Ecto neural progenitor cell (in vitro differentiated cells): ENCODE results near the gene GMPPB.
"Not testable (repeated sequence)": the region's sequence is repeated elsewhere in the genome, so short reads cannot be mapped to it uniquely, and the experiment has no call there.

ENCODE experiments used
- DNase-seq: peaks from one replicate; pipeline ENCODE4 v3.0.0-alpha.2; 2018; ENCODE audit warnings: low spot score

Gene GMPPB

DNA sequence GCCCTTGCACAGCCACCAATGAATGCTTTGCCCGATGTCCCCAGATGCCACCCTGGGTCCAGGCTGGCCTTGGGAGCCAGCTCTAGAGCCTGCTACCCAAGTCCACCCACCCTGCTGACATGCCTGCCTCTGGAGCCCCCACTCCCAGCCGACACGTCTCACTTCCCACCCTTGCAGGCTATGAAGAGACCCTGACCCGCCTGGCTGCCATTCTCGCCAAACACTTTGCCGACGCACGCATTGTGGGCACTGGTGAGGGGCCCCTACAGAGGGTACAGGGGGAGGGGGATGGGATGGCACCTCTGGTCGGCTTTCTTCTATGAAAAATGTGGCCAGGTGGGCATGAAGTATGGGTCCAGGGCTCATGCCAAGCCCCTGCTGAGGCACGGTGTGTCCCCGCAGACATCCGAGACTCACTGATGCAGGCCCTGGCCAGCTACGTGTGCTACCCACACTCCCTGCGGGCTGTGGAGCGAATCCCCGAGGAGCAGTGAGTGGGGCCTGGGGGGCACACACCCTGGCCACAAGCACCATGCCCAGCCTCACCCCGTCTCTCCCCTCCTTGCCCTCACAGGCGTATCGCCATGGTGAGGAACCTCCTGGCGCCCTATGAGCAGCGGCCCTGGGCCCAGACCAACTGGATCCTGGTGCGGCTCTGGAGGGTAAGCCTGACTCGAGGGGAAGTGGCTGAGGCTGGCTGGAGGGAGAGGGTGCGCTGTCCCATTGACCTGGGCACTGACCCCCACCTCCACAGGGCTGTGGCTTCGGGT is 10.2 kb downstream of the GMPPB start:
- no peak for DNase-seq

DNA sequence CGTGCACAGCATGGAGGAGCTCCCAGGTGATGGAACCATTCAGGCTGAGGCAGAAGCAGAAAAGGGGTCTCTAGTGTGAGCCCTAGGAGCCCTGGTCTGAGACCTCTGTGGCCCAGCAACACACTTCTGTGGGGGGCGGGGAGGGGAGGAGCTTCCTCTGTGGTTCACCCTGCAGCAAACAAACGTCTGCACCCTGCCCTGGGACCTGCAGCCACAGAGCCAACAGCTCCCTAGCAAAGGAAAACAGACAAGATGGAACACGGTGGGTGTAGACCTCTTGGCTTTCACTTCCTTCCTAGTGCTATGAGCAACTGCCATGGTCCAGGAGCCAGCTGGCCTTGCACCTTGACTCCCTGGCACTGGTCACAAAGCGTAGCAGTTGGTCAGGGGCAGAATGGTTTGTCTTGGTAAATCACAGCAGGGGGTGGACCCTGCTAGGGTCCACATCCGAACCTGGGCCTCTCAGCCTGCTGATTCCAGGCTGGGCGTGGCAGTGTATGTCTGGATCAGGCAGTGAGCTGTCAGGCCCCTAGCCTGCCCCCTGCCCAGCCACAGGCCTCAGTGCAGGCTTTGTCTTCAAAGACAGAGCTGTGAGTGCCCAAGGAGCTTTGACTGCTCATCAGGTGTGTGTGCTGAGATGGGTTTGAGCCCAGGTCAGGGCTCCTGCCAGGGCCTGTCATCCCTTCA is 11.0 kb downstream of the GMPPB start:
- no peak for DNase-seq

DNA sequence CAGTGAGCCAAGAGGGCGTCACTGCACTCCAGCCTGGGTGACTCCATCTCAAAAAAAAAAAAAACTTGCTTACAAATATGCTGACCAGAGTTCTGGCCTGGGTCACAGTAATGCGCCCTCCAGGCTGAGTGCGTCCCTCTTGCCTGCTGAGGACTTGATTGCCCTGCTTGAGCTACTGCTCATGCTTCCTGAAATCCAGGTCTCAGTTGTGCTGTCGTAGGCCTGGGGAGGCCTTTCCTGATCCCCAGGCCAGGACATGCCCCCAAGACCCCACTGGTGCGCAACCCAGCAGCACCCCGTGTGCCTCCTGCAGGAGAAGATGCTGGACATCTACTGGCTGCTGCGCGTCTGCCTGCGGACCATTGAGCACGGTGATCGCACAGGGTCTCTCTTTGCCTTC is 11.6 kb downstream of the GMPPB start:
- no peak for DNase-seq

DNA sequence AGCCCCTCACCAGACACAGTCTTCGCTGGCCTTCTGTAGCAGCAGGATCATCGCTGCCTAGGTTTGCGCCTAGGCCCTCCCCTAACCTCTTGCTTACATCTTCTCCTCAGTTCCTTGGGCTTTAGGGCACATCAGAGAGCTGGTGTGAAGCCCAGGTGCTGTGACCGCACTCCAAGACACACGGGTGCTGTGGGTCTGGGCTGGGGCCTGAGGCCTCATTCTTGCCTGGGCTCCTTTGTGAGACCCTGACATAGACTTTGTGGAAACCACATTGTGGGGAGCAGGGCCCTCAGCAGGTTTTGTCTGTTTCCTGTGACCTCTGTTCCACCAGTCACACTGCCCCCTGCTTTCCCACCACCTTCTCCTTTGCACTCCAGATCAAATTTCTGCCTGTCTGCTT is 12.3 kb downstream of the GMPPB start:
- no peak for DNase-seq

DNA sequence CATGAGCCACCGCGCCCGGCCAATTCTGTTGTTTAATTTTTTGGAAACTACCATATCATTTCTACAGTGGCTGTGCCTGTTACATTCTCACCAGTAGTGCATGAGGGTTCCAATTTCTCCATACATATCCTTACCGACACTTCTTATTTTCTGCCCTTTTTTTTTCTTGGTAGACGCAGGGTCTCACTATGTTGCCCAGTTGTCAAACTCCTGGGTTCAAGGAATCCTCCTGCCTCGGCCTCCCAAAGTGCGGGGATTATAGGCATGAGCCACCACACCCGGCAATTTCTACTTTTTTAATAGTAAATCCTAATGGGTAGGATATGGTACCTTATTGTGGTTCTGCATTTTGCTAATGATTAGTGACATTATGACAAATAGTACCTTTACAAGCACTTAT is 13.9 kb downstream of the GMPPB start:
- no peak for DNase-seq

DNA sequence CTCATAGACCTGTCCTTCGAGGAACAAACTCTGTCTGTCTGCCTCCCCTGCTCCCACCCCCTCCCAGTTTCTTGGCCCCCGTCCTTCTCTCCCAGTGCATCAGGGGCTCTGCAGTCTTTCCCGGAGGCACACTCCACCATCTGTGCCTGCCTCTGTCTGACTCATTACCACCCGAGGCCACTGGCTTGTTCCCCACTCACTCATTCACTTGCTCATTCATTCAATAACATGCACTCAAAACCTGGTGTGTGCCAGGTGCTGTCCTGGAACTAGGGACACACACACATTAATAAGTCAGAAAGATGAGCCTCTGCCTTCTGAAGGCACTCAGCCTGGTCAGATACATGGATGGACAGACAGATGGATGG is 16.7 kb downstream of the GMPPB start:
- DNase-seq, result no peak

DNA sequence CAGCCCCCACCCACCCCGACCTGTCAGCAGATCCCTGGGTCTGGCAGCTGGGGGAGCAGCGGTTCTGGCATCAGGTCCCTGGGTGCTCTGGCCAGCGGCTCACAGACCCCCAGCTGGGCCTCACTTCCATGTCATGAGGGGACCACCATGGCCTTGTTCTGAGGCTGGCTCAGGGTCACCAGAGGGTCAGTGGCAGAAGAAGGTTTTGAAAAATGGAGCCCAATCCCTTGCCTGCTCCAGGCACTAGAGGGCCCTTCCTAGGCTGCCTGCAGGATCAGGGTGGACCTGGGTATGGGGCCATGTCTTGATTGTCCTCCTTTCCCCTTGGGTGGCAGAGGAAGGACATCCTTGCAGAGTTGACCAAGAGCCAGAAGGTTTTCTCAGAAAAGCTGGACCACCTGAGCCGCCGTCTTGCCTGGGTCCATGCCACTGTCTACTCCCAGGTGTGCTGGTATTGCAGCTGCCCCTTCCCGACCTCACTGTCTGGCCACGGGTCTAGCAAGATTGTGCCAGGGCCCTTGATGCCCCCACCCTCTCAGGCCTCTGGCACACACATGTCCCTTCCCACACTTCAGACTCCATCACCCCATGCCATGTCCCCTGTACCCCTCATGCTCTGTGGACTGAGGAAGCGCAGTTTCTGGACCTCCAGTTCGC is 17.2 kb downstream of the GMPPB start:
- DNase-seq, result no peak

DNA sequence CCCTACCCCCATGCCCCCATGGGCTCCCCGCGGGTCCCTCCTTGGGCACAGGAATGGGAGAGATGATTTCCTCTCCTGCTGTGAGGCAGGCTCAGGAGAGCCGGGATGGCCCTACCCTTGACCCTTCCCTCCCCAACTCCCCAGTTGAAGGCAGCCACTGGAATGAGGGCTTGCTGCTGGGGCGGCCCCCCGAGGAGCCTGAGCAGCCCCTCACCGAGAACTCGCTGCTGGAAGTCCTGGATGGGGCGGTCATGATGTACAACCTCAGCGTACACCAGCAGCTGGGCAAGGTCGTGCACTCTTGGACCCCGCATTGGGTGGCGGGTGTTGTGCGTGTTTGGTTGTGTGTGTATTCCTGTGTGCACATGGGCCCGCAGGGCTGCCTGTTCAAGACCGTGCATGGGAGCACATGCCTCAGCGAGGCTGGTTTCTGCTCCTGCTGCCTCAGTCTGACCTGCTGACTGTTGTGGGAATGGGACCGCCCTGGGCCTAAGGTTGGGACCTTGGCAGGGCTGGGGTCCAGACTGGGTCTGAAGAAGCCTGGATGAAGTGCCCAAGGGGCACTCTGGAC is 18.3 kb downstream of the GMPPB start:
- DNase-seq, result no peak

DNA sequence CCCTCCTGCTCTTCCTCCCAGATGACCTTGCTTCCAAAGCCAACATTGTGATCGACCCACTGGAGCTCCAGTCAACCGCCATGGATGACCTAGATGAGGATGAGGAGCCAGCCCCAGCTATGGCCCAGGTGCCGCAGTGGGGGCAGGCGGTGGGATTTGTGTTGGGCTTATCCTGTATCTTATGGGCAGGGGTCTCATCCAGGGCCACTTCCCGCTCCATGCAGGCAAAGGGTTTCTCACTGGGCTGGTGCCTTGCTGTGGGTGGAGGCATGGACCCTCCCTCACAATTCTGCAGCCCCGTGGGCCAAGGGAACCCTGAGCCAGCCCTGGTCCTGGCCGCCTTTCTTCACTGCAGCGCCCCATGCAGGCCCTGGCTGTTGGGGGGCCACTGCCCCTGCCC is 19.1 kb downstream of the GMPPB start:
- no peak for DNase-seq

DNA sequence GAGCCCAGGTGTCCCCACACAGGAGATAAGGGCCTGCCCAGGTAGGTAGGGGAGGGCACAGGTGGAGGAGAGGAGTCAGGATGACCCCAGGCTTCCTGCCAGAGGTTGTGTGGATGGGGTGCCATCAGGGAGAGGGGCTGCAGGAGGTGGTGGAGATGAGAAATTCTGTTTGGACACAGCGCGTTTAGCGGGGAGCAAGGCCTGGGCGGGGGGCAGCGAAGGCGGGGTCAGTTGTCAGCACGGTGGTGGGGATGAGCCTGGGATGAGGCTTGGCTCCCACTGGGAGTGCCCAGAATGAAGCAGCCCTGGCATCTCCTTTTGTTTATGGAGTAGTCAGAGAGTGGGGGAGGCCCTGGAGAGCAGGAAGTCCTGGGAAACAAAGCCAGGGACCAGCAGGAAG is 19.8 kb downstream of the GMPPB start:
- no peak for DNase-seq

DNA sequence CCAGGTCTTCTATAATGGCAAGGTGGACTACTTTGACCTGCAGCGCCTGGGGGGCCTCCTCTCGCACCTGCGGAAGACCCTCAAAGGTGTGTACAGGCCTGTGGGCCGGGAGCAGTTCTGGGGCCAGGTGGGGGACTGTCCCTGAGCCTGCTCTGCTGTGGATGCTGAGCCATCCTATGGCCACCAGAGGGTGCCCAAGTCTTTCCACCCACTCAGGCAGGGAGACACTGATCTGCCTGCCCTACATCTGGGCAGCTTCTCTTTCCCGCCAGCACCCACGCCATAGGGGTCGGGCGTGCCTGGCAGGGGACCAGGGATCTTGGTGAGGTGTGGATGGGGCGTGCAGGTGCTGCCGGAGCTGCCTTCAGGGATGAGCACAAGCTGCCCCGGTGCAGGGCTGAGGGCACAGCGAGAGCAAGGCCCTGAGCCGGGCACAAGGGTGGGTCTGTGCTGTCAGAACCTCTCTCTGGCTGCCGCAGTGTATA is 20.3 kb downstream of the GMPPB start:
- peak; percentile 71 for DNase-seq

DNA sequence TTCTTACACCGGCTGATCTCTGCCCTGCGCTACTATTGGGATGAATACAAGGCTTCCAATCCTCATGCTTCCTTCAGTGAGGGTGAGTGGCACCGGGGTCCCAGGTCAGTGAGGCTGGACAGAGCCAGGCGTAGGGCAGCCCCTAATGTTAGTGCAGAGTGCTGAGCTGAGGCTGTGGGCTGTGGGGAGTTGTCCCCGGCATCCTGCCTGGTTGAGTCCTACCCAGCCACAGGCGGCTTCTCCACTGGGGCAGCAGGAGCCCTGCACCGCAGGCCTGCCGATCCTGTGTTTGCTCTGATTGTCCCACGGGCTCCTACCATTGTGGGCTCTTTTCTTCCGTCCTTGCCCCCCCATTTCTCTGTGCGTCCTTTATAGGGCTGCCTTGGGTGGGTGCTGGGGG is 21.1 kb downstream of the GMPPB start:
- no peak for DNase-seq

DNA sequence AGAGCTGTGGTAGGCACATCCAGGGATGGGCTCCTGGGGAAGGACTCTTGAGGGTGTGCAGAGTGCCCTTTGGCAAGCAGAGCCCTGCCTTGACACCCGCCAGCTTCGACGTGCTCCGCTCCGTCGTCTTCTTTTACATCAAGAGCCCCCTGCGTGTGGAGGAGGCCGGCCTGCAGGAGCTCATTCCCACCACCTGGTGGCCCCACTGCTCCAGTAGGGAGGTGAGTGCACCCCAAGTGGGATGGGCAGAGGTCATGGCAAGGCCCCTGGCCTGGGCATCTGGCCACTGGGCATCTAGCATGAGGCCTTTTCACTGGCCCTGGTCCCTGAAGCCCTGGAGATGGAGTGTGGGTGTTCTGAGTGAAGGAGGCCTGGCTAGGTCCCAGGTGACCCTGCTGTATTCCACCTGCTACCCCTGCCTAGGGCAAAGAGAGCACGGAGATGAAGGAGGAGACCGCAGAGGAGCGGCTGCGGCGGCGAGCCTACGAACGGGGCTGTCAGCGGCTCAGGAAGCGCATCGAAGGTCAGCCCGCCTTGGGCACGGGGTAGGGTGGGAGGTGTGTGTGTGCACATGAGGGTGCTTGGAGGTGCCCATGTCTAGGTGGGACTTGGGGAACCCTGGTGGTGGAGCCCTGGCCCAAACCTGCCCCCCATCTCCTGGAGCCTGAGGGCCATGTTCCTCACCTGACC is 22.2 kb downstream of the GMPPB start:
- DNase-seq, result peak; percentile 71

DNA sequence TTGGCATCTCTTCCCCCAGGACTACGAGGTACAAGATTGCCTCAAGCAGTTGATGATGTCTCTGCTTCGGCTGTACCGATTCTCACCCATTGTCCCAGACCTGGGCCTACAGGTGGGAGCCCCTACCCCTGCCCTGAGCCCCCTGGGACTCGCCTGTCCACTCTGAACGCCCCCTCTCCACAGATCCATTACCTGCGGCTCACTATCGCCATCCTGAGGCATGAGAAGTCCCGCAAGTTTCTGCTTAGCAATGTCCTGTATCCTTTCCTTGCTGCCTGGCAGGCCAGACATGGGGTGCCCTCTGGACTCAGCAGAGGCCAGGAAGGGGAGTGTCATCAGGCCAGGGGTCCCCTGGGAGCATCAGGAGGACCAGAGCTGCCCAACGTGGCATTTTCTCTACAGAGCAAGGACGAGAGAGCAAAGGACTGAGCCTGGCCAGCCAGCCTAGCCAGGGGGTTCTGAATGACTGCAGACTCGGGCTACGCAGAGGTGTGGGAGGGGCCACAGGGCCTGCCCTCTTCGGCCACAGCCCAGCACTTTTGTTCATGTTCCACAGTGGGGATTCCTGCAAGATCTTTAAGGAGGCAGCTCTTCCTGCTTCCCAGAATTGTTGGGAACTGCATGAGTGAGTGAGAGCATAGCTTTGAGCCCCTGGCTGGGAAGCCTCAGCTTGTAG is 23.2 kb downstream of the GMPPB start:
- DNase-seq, result no peak

DNA sequence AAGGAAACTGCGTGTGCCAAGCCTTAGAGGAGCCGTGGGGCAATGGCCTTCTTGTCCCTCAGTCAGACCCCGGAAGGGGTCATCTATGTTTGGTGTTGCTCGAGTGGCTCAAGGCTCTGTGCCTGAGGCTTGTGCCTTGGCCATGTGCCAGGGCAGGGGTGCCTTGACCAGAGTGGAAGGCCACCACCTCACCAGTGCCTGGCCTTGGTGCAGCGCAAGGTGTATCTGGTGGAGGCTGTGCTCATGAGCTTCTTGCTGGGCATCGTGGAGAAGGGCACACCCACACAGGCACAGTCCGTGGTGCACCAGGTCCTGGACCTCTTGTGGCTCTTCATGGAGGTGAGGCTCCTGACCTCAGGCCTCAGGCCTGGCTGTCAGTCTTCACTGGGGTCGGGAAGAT is 23.7 kb downstream of the GMPPB start:
- no peak for DNase-seq

DNA sequence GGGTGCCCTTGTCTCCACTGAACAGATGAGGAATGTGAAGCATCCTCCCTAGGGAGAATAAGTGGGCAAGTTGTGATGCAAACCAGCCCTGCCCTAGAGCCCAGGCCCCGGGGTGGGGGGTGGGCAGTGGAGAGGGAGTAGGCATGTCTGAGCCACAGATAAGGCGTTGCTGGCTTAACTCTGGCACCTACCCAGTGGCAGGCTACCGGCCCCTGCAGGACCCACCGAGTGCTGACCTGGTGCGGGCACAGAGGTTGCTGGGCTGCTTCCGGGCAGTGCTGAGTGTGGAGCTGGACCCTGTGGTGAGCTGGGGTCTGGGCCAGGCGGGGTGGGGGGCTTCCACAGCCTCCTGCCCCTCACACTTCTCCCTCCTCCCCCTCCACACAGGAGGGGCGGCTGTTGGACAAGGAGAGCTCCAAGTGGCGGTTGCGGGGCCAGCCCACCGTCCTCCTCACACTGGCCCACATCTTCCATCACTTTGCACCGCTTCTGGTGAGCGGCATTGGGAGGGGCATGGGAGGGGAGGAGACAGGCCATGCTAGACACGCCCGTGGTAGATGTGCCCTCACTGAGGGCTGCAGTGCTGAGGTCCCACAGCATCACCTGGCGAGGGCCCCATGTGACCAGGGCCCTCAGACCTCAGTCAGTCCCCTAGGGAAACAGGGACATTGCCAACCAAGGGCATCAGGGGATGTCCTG is 24.3 kb downstream of the GMPPB start:
- no peak for DNase-seq

DNA sequence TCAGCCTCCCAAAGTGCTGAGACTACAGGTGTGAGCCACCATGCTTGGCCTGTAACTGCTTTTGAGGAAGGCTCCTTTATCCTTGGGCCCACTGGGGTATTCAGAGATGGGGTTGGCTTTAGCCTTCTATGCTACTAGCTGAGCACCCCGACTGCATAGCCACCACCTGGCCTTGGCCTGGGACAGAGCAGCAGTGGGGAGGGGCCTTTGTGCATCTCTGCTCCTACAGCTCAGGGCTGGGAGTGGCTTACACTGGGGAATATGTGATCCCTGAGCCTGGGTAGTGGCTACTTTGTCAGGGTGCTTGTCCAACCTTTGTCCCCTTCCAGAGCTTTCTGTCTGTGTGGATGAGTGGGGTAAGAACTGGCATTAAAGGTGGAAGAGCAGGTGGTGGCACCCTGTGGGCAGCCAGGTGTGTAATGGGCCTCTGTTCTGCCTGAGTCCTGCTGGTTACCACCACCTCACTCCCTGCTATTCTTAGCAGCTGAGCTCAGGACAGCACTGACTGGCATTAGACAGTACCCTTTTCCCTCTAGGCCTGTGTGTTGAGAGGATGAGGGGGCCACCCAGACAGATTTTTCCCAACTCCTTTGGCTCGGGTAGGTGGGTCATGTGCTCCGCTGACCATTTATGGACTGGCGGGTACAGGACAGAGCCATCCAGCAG is 28.3 kb downstream of the GMPPB start:
- DNase-seq, result not testable (repeated sequence)

DNA sequence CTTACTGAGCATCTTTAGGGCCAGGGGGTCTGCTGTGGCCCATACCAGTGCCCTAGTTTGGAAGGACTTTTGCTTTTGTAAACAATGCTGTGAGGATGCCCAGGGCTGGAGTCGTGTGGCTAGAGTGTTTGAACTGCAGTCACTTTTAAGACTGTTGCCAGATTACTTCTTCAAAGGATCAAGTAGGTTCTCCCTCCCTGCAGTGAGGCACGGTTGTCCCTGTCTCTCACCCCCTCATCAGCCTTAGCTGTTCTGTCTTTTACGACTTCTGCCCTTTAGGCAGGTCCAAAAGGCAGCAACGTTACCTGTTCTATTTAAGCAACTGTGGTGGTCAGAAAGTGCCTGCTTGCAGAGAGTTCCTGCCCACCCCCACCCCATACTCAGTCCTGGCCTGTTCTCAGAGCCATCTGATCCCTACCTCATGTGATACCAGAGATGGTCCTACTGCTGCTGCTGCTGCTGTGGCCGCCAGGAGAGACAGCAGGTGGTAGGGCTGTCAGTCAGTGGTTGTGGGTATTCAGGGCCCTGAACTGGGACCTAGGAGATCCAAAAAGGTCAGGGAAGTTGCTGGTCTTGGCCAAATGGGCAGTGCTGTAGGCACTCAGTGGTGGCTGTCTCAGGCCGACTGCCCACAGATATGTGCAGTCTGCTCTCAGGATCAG is 29.2 kb downstream of the GMPPB start:
- not testable (repeated sequence) for DNase-seq

DNA sequence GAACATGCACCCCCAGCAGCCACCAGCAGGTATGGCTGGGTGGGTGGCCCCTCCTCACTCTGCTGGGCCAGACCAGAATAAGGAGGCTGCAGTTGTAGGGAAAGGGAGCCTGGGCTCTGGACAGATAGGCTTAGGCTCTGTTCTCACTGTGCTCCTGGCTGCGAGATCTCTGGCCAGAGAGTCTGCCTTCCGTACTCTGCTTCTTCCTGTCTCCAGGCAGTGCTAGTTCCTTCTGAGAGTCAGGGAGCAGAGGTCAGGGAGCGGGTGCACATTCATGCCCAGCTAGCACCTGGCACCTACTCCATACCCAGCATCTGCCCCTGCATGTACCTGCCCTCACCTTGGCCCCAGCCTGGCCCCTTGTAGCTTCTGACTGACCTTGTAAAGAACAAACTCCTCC is 32.3 kb downstream of the GMPPB start:
- DNase-seq, result not testable (repeated sequence)

DNA sequence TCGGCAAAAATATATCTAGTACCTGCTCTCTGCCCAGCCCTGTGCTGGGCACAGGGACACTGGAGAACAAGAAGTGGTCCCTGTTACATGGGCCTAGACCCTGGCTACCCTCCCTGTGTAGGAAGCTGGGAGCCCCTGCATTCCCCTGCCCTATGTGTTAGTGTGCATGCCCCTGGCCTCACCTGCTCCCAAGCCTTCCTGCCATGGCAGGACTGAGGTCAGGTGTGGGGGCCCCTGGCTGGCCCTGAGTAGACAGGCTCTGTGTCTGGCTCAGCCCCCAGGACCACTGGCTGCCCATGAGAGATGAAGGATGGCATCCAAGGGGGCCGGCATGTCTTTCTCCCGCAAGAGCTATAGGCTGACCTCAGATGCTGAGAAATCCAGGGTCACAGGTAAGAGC is 32.9 kb downstream of the GMPPB start:
- DNase-seq, result not testable (repeated sequence)
